Loucy (cell line): ENCODE measurements around the gene MRPS34.

Experiments used
- H2AFZ ChIP-seq: fragments of 200-600 bp; sonication (generic); 2 replicates; pipeline ENCODE4 v1.6.0; 2016; ENCODE audit warnings: antibody characterized with exemption, mild to moderate bottlenecking, low read length, moderate library complexity
- H3F3A ChIP-seq: fragments of 200-600 bp; 2 replicates; pipeline ENCODE4 v1.6.0; 2016; ENCODE audit warnings: antibody characterized with exemption, low read depth, mild to moderate bottlenecking
- H3K27me3 ChIP-seq: fragments of 200-600 bp; sonication (generic); 2 replicates; pipeline ENCODE4 v1.6.1; 2014; ENCODE audit warnings: low read length, mild to moderate bottlenecking; ENCODE audit not compliant: insufficient read depth, poor library complexity, severe bottlenecking
- H3K36me3 ChIP-seq: fragments of 200-600 bp; sonication (generic); 2 replicates; pipeline ENCODE4 v1.6.1; 2016; ENCODE audit warnings: low read length; ENCODE audit not compliant: insufficient read depth
- H3K4me1 ChIP-seq: fragments of 200-600 bp; sonication (generic); 2 replicates; pipeline ENCODE4 v1.5.1; 2014; ENCODE audit warnings: low read length, mild to moderate bottlenecking; ENCODE audit not compliant: insufficient read depth, poor library complexity, severe bottlenecking
- H3K4me2 ChIP-seq: fragments of 200-600 bp; sonication (generic); 2 replicates; pipeline ENCODE4 v1.6.0; 2014; ENCODE audit warnings: antibody characterized with exemption, low read length, low read depth, mild to moderate bottlenecking; ENCODE audit not compliant: poor library complexity, severe bottlenecking
- H3K4me3 ChIP-seq: fragments of 200-600 bp; sonication (generic); 2 replicates; pipeline ENCODE4 v1.5.1; 2014; ENCODE audit warnings: low read length, mild to moderate bottlenecking, mixed read lengths; ENCODE audit not compliant: poor library complexity, severe bottlenecking
- H3K79me2 ChIP-seq: fragments of 200-600 bp; sonication (generic); 2 replicates; pipeline ENCODE4 v1.6.1; 2014; ENCODE audit warnings: low read length; ENCODE audit not compliant: insufficient read depth
- H3K9ac ChIP-seq: fragments of 200-600 bp; sonication (generic); 2 replicates; pipeline ENCODE4 v1.6.0; 2014; ENCODE audit warnings: mild to moderate bottlenecking, low read depth, low read length, moderate library complexity; ENCODE audit not compliant: poor library complexity, severe bottlenecking
- H3K9me2 ChIP-seq: fragments of 200-600 bp; sonication (generic); replicated peaks from 2 replicates; pipeline ENCODE4 v1.6.1; 2016; ENCODE audit warnings: low read depth, low read length, mixed read lengths
- H3K9me3 ChIP-seq: fragments of 200-600 bp; sonication (generic); 2 replicates; pipeline ENCODE4 v1.6.1; 2014; ENCODE audit warnings: mild to moderate bottlenecking, antibody characterized with exemption, low read length, low read depth; ENCODE audit not compliant: insufficient read depth
- H4K20me1 ChIP-seq: fragments of 200-600 bp; sonication (generic); 2 replicates; pipeline ENCODE4 v1.6.0; 2014; ENCODE audit warnings: antibody characterized with exemption, low read length, mild to moderate bottlenecking; ENCODE audit not compliant: insufficient read depth, poor library complexity, severe bottlenecking
- EZH2phosphoT487 ChIP-seq: fragments of 200-600 bp; IDR thresholded peaks from 2 replicates; pipeline ENCODE4 v1.6.1; 2018; ENCODE audit warnings: antibody characterized with exemption, mild to moderate bottlenecking, moderate library complexity, borderline replicate concordance
- TF ChIP-seq, protein P1 (sequence below): fragments of 200-600 bp; sonication (generic); conservative IDR thresholded peaks from 2 replicates; pipeline ENCODE4 v1.5.1; 2014; ENCODE audit warnings: mild to moderate bottlenecking, antibody characterized with exemption, low read length

The MRPS34 gene

DNA sequence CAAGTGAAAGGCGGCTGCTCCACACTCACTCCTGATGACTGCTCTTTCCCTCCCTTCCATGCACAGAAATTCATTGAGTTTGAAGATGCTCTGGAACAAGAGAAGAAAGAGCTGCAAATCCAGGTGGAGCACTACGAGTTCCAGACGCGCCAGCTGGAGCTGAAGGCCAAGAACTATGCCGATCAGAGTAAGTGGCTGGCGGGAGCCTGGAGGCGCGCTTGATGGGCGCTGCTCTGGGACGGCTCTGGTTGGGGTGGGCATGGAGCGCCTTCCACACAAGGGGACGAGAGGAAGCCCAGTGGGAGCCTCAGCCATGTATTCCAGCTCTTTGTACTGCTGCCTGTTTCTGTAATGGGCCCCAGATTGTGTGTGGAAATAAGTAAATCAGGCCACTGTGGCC is 48.4 kb downstream of the MRPS34 start:
- H3K9me2 ChIP-seq = no peaks in the 10 kb centered on the region
- no peaks in the 10 kb centered on the region for H3K27me3 ChIP-seq
- H3K4me3 ChIP-seq = no peak overlapping the region
- peaks cover 4% of the 10 kb centered on the region for H3K4me1 ChIP-seq
- peaks cover 4% of the 10 kb centered on the region; the same call in 1 of the 2 replicates for H3K79me2 ChIP-seq
- no peak overlapping the region for H2AFZ ChIP-seq
- H3K9ac ChIP-seq = no peak overlapping the region
- H3K4me2 ChIP-seq = no peak overlapping the region
- H4K20me1 ChIP-seq = no peaks in the 10 kb centered on the region
- peaks cover 4% of the 10 kb centered on the region; the same call in 1 of the 2 replicates for H3K36me3 ChIP-seq
- TF ChIP-seq, protein P1, sequence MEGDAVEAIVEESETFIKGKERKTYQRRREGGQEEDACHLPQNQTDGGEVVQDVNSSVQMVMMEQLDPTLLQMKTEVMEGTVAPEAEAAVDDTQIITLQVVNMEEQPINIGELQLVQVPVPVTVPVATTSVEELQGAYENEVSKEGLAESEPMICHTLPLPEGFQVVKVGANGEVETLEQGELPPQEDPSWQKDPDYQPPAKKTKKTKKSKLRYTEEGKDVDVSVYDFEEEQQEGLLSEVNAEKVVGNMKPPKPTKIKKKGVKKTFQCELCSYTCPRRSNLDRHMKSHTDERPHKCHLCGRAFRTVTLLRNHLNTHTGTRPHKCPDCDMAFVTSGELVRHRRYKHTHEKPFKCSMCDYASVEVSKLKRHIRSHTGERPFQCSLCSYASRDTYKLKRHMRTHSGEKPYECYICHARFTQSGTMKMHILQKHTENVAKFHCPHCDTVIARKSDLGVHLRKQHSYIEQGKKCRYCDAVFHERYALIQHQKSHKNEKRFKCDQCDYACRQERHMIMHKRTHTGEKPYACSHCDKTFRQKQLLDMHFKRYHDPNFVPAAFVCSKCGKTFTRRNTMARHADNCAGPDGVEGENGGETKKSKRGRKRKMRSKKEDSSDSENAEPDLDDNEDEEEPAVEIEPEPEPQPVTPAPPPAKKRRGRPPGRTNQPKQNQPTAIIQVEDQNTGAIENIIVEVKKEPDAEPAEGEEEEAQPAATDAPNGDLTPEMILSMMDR = no peak
- TF ChIP-seq EZH2phosphoT487 = no peak
- no peaks in the 10 kb centered on the region for H3K9me3 ChIP-seq
- no peaks in the 10 kb centered on the region for H3F3A ChIP-seq

DNA sequence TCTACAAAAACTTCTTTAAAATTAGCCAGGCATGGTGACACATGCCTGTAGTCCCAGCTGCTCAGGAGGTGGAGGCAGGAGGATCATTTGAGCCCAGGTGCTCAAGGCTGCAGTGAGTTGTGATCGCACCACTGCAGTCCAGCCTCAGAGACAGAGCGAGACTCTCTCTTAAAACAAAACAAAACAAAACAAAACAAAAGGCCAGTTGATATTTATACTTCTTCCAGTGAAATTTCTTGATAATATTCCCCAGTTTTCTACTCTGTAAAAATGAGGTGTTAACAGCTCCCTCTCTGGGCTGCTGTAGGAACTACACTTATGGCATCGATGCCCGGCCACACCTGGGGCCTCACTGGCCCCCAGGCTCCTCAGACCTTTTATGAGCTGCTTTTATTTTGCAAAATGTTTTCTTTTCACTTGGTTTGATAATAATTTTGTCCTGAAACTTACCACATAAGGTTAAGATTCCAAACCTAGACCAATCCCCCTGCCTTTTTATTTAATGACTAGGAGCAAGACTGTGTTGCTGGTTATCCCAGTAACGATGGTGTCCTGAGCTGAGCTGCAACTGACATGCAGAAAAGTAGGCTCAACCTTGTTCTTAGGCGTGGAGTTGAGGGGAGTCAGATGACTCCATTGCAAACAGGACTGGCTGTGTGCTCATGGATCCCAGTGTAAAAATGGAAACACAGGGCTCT is 49.3 kb downstream of the MRPS34 start:
- no peak overlapping the region for H3K9ac ChIP-seq
- H2AFZ ChIP-seq = no peak overlapping the region
- peaks cover 4% of the 10 kb centered on the region; the same call in 1 of the 2 replicates for H3K36me3 ChIP-seq
- H3F3A ChIP-seq = no peaks in the 10 kb centered on the region
- H3K4me1 ChIP-seq = peaks cover 4% of the 10 kb centered on the region
- H3K27me3 ChIP-seq = no peaks in the 10 kb centered on the region
- H3K9me2 ChIP-seq = no peaks in the 10 kb centered on the region
- no peaks in the 10 kb centered on the region for H4K20me1 ChIP-seq
- TF ChIP-seq, protein P1 = peak; percentile 63
- no peak for TF ChIP-seq EZH2phosphoT487
- peaks cover 4% of the 10 kb centered on the region; the same call in 1 of the 2 replicates for H3K79me2 ChIP-seq
- H3K4me2 ChIP-seq = no peak overlapping the region
- no peak overlapping the region for H3K4me3 ChIP-seq
- no peaks in the 10 kb centered on the region for H3K9me3 ChIP-seq
